Neural progenitor cell (in vitro differentiated cells): ENCODE results near the gene TLE4. TPM values are rescaled to one million over a fixed set of nuclear protein-coding genes. Genes with fewer than 3 reads are reported as not detected.

Experiments used
- DNase-seq: peaks from one replicate; pipeline ENCODE4 v3.0.0-alpha.2; 2016; ENCODE audit warnings: low spot score
- H2AFZ ChIP-seq: fragments of 200-600 bp; sonication (generic); replicated peaks from 2 replicates; pipeline ENCODE4 v1.6.1; 2016; ENCODE audit warnings: antibody characterized with exemption
- H3F3A ChIP-seq: fragments of 200-600 bp; sonication (generic); 2 replicates; pipeline ENCODE4 v1.6.1; 2016; ENCODE audit warnings: antibody characterized with exemption, low read depth
- H3K27ac ChIP-seq: fragments of 200-600 bp; sonication (generic); 2 replicates; pipeline ENCODE4 v1.5.1; 2016; ENCODE audit warnings: mild to moderate bottlenecking
- H3K27me3 ChIP-seq: fragments of 200-600 bp; sonication (generic); 2 replicates; pipeline ENCODE4 v1.6.1; 2016; ENCODE audit warnings: mild to moderate bottlenecking, moderate library complexity
- H3K36me3 ChIP-seq: fragments of 200-600 bp; sonication (generic); 2 replicates; pipeline ENCODE4 v1.5.1; 2016
- H3K4me1 ChIP-seq: fragments of 200-600 bp; sonication (generic); 2 replicates; pipeline ENCODE4 v1.6.1; 2016; ENCODE audit warnings: mixed run types
- H3K4me2 ChIP-seq: fragments of 200-600 bp; sonication (generic); 2 replicates; pipeline ENCODE4 v1.6.1; 2016
- H3K4me3 ChIP-seq: fragments of 200-600 bp; sonication (generic); 2 replicates; pipeline ENCODE4 v1.5.1; 2016
- H3K79me2 ChIP-seq: fragments of 200-600 bp; sonication (generic); 2 replicates; pipeline ENCODE4 v1.6.1; 2016; ENCODE audit warnings: low read depth
- H3K9ac ChIP-seq: fragments of 200-600 bp; sonication (generic); 2 replicates; pipeline ENCODE4 v1.6.1; 2016
- H3K9me3 ChIP-seq: fragments of 200-600 bp; sonication (generic); 2 replicates; pipeline ENCODE4 v1.5.1; 2016; ENCODE audit warnings: low read depth
- H4K20me1 ChIP-seq: fragments of 200-600 bp; sonication (generic); 2 replicates; pipeline ENCODE4 v1.6.1; 2016; ENCODE audit warnings: low read depth
- H3K27ac Mint-ChIP-seq: 3 replicates; pipeline ENCODE4 v1.8.0; 2021; ENCODE audit warnings: mixed read lengths
- H3K27me3 Mint-ChIP-seq: 2 replicates; pipeline ENCODE4 v1.8.0; 2022; ENCODE audit warnings: low read depth, mild to moderate bottlenecking, inconsistent platforms, moderate library complexity, mixed read lengths; ENCODE audit not compliant: insufficient read depth
- H3K36me3 Mint-ChIP-seq: 3 replicates; pipeline ENCODE4 v1.8.0; 2021; ENCODE audit warnings: mixed read lengths
- H3K4me1 Mint-ChIP-seq: 3 replicates; pipeline ENCODE4 v1.8.0; 2021; ENCODE audit warnings: mixed read lengths
- H3K4me3 Mint-ChIP-seq: 3 replicates; pipeline ENCODE4 v1.8.0; 2021; ENCODE audit warnings: mild to moderate bottlenecking, moderate library complexity, mixed read lengths
- H3K9me3 Mint-ChIP-seq: 3 replicates; pipeline ENCODE4 v1.8.0; 2020; ENCODE audit warnings: mixed read lengths
- CTCF ChIP-seq: fragments of 200-600 bp; sonication (generic); IDR thresholded peaks from 2 replicates; pipeline ENCODE4 v1.5.1; 2017; ENCODE audit warnings: antibody characterized with exemption, mild to moderate bottlenecking
- EZH2 ChIP-seq: fragments of 200-600 bp; sonication (generic); IDR thresholded peaks from 2 replicates; pipeline ENCODE4 v1.6.1; 2017; ENCODE audit warnings: antibody characterized with exemption, mild to moderate bottlenecking, moderate library complexity
- EZH2phosphoT487 ChIP-seq: fragments of 200-600 bp; sonication (generic); IDR thresholded peaks from 2 replicates; pipeline ENCODE4 v1.6.1; 2017; ENCODE audit warnings: antibody characterized with exemption
- total RNA-seq: library from RNA; depleted of rRNA; stranded (reverse); fragments of >200 nt; gene quantifications from 2 replicates; pipeline ENCODE4 v1.2.3, GENCODE V29; 2015; ENCODE audit warnings: low replicate concordance

Gene TLE4
- total RNA-seq, 1 donor from 2014 or later = 265 TPM

DNA sequence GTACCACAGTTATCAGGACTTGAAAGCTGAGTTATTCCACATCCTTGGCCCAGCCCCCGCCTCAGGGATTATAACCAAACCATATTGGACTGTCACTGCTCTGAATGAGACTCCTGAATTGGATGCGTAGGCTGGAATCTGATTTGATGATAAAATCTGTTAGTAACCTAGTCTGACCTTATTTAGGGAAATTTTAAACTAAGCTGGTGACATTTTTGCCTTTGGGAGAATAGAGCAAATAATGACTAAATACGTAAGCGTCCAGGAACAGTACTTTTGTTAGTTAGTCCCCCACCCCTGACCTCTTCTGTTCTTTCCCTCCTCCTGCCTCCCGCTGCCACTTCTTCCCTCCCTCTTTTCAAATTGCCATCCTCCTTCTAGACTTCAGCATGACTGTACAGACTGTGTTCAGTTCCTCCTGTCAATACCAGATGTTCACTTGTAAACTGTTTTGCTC lies 92.6 kb downstream of the TLE4 start:
- no peak overlapping the region for H3K9ac ChIP-seq
- DNase-seq = no peak
- peaks cover 94% of the 10 kb centered on the region for H3K79me2 ChIP-seq

GRCh38 chr9:79665369-79665768 lies 93.6 kb downstream of the TLE4 start:
- H3K4me1 ChIP-seq = peaks cover 94% of the 10 kb centered on the region

More for the DNA sequence above, 92.6 kb downstream of the TLE4 start:
- Mint-ChIP-seq H3K27ac (peak overlapping the region; percentile 99), H3K4me1 (peaks cover 88% of the 10 kb centered on the region), H3K36me3 (peaks cover 23% of the 10 kb centered on the region), H3K27me3 (peaks cover 4% of the 10 kb centered on the region), H3K9me3 (peaks cover 4% of the 10 kb centered on the region), H3K4me3 (peak overlapping the region; percentile 76)
- Histone ChIP-seq H3K4me2 (peak overlapping the region; percentile 79), H4K20me1 (peaks cover 71% of the 10 kb centered on the region), H3K27me3 (no peaks in the 10 kb centered on the region), H3K36me3 (peaks cover 5% of the 10 kb centered on the region), H3K4me1 (peaks cover 94% of the 10 kb centered on the region), H3F3A (peaks cover 85% of the 10 kb centered on the region), H3K4me3 (peak overlapping the region; percentile 37), H3K27ac (peak overlapping the region; percentile 97), H2AFZ (no peak overlapping the region), H3K9me3 (no peaks in the 10 kb centered on the region)
- no peak for TF ChIP-seq CTCF
- no peak for TF ChIP-seq EZH2phosphoT487
- no peak for TF ChIP-seq EZH2

DNA sequence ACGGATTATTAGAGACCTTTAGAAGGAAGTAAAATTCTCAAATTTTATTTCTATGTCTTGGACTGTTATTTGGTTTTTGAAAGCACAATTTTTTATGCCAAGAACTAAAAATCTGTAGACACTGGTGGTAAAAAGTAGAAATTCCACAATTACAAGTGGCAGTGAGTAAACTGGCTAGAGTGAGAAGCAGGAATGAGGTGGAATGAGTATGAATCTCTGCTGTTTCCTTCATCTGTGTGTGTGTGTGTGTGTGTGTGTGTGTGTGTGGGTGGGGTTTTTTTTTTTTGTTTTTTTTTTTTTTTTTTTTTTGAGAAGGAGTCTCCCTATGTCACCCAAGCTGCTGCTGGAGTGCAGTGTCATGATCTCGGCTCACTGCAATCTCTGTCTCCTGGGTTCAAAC lies 94.2 kb downstream of the TLE4 start:
- Mint-ChIP-seq H3K4me3 (peak overlapping the region; percentile 49), H3K27me3 (peaks cover 4% of the 10 kb centered on the region), H3K36me3 (peaks cover 36% of the 10 kb centered on the region), H3K4me1 (peaks cover 88% of the 10 kb centered on the region), H3K27ac (peak overlapping the region; percentile 65), H3K9me3 (peaks cover 14% of the 10 kb centered on the region)
- Histone ChIP-seq H3K4me1 (peaks cover 94% of the 10 kb centered on the region), H3F3A (peaks cover 86% of the 10 kb centered on the region), H3K9ac (no peak overlapping the region), H4K20me1 (peaks cover 75% of the 10 kb centered on the region), H3K27ac (no peak overlapping the region), H2AFZ (no peak overlapping the region), H3K36me3 (peaks cover 5% of the 10 kb centered on the region), H3K27me3 (no peaks in the 10 kb centered on the region), H3K4me2 (no peak overlapping the region), H3K9me3 (no peaks in the 10 kb centered on the region), H3K79me2 (peaks cover 94% of the 10 kb centered on the region), H3K4me3 (no peak overlapping the region)
- TF ChIP-seq EZH2phosphoT487 = no peak
- no peak for TF ChIP-seq EZH2
- no peak for DNase-seq

More at GRCh38 chr9:79665369-79665768, 93.6 kb downstream of the TLE4 start:
- Histone ChIP-seq H3K9me3 (no peaks in the 10 kb centered on the region), H3K79me2 (peaks cover 94% of the 10 kb centered on the region), H3K27me3 (no peaks in the 10 kb centered on the region), H2AFZ (no peak overlapping the region), H4K20me1 (peaks cover 72% of the 10 kb centered on the region), H3K9ac (no peak overlapping the region), H3K27ac (no peak overlapping the region), H3K4me2 (peak overlapping the region; percentile 79), H3F3A (peaks cover 85% of the 10 kb centered on the region), H3K4me3 (no peak overlapping the region), H3K36me3 (peaks cover 5% of the 10 kb centered on the region)
- Mint-ChIP-seq H3K36me3 (peaks cover 31% of the 10 kb centered on the region), H3K4me1 (peaks cover 89% of the 10 kb centered on the region), H3K27me3 (peaks cover 4% of the 10 kb centered on the region), H3K27ac (peak overlapping the region; percentile 85), H3K9me3 (peaks cover 10% of the 10 kb centered on the region), H3K4me3 (peak overlapping the region; percentile 76)
- no peak for DNase-seq
- TF ChIP-seq CTCF = no peak
- no peak for TF ChIP-seq EZH2phosphoT487
- TF ChIP-seq EZH2 = no peak

- peaks cover 17% of the 10 kb centered on the region for H3K9me3 Mint-ChIP-seq
- H3K36me3 Mint-ChIP-seq = peaks cover 48% of the 10 kb centered on the region
- H3K27ac ChIP-seq = peak overlapping the region; percentile 88
Measured at GRCh38 chr9:79667120-79667519, 95.4 kb downstream of the TLE4 start.

More at GRCh38 chr9:79667120-79667519, 95.4 kb downstream of the TLE4 start:
- Histone ChIP-seq H3K27me3 (no peaks in the 10 kb centered on the region), H3K36me3 (peaks cover 5% of the 10 kb centered on the region), H3K4me1 (peaks cover 93% of the 10 kb centered on the region), H3K9me3 (no peaks in the 10 kb centered on the region), H3K9ac (no peak overlapping the region), H3K4me3 (no peak overlapping the region), H3K4me2 (peak overlapping the region; percentile 54), H3K79me2 (peaks cover 92% of the 10 kb centered on the region), H4K20me1 (peaks cover 85% of the 10 kb centered on the region), H2AFZ (no peak overlapping the region), H3F3A (peaks cover 76% of the 10 kb centered on the region)
- H3K27ac Mint-ChIP-seq = peak overlapping the region; percentile 70
- no peak for DNase-seq
- peaks cover 7% of the 10 kb centered on the region for H3K27me3 Mint-ChIP-seq
- TF ChIP-seq EZH2phosphoT487 (no peak), CTCF (no peak), EZH2 (no peak)
- H3K4me1 Mint-ChIP-seq = peaks cover 81% of the 10 kb centered on the region
- H3K4me3 Mint-ChIP-seq = no peak overlapping the region
